Heart right ventricle (tissue), 16 donors: ENCODE data around the gene NUF2. TPM values are rescaled to one million over a fixed set of nuclear protein-coding genes. Genes with fewer than 3 reads are reported as not detected.

Source experiments
- ATAC-seq, 8 donors: fragments of 200-7000 bp; cut with Tn5 transposase; one replicate each; pipeline ENCODE4 v1.9.1; 2020; ENCODE audit warnings: mild to moderate bottlenecking in 8 of 8, moderate library complexity in 8 of 8, moderate number of reproducible peaks in 1 of 8
- DNase-seq, 2 donors: peaks; one replicate each; pipeline ENCODE4 v3.0.0-alpha.2; 2020
- H3K27ac ChIP-seq, 10 donors: fragments of 200-600 bp; sonication (generic) in 2 of 10; one replicate each; pipeline versions ENCODE4 v1.5.0 to v1.8.0; 2020 to 2022; ENCODE audit warnings: mild to moderate bottlenecking in 3 of 10
- H3K27me3 ChIP-seq, 7 donors: fragments of 200-600 bp; one replicate each; pipeline ENCODE4 v1.8.0; 2021 to 2022; ENCODE audit warnings: mild to moderate bottlenecking in 2 of 7
- H3K36me3 ChIP-seq, 9 donors: fragments of 200-600 bp; sonication (generic) in 1 of 9; one replicate each; pipeline versions ENCODE4 v1.5.0 to v1.8.0; 2020 to 2022; ENCODE audit warnings: mild to moderate bottlenecking in 2 of 9
- H3K4me1 ChIP-seq, 9 donors: fragments of 200-600 bp; sonication (generic) in 1 of 9; one replicate each; pipeline versions ENCODE4 v1.5.0 to v1.8.0; 2020 to 2022; ENCODE audit warnings: mild to moderate bottlenecking in 4 of 9
- H3K4me3 ChIP-seq, 10 donors: fragments of 200-600 bp; sonication (generic) in 2 of 10; one replicate each; pipeline versions ENCODE4 v1.5.0 to v1.8.0; 2020 to 2022; ENCODE audit warnings: mild to moderate bottlenecking in 7 of 10, moderate library complexity in 2 of 10
- H3K9me3 ChIP-seq, 11 donors: fragments of 200-600 bp in 10 of 11; sonication (generic) in 2 of 11; one replicate each; pipeline versions ENCODE4 v1.5.0 to v1.8.0; 2013 to 2022; ENCODE audit warnings: mild to moderate bottlenecking in 2 of 11, control low read depth in 1 of 11, moderate library complexity in 1 of 11
- CTCF ChIP-seq, 9 donors: fragments of 200-600 bp; sonication (generic) in 2 of 9; IDR thresholded peaks; one replicate each; pipeline versions ENCODE4 v1.5.0 to v1.8.0; 2021 to 2022; ENCODE audit warnings: antibody characterized with exemption in 9 of 9, mild to moderate bottlenecking in 5 of 9, moderate library complexity in 1 of 9
- WGBS, 2 donors: extraction: QIAGEN DNeasy Blood & Tissue Kit; methylation state at CpG; one replicate each; pipeline ENCODE4 v1.1.7; 2013; ENCODE audit warnings: inconsistent platforms in 1 of 2; 5-methylcytosine and 5-hydroxymethylcytosine counted together
- intact Hi-C, 10 donors: fragments of 100-400 bp; cut with DNase I; formaldehyde crosslinking; loops; one replicate each; pipeline versions ENCODE4 v1.11.1 to v1.14.2; 2022
- polyA plus RNA-seq, 2 donors: library from polyadenylated mRNA; stranded (reverse); fragments of 200-250 nt; gene quantifications; one replicate each; pipeline ENCODE4 v1.2.3, GENCODE V29; 2013
- total RNA-seq, 10 donors: library from RNA; stranded (reverse); fragmentation: NEBNext Ultra II Directional in 3 of 10; extraction: Animal tissue kit (Norgen Biotek cat#: 25700) in 3 of 10; gene quantifications; one replicate each; pipeline versions ENCODE4 v1.2.1 to v1.2.4, GENCODE V29; 2021 to 2023
- donor health status: Arrhythmogenic right ventricular cardiomyopathy.
- donor health status: ischemic (EF 13 %, LVEDD 7.1; RV severe dilation, severe dysfunction).
- donor health status: healthy with polysubstance abuse.
- donor health status: DM: no; HTN: yes; CAD: no.
- donor health status: DM: no; HTN: no; CAD: no.
- donor health status: ischemic (EF 25% LVEDD 6.9; RV normal size, moderate dysfunction).
- donor health status: ischemic (EF 25% LVEDD 5.7; RV mildly dilated, moderate dysfunction).
- donor health status: healthy.
- donor health status: DM: yes; HTN: yes; CAD: no.
- donor health status: Ischemic cardiomyopathy.
- donor health status: ischemic (EF 35%, LVEDD 5.7; RV mildly dilated, moderate dysfunction).
- donor health status: nonischemic (EF 11% LVEDD 7.7; RV severe dilation, severe dysfunction).
- donor health status: DM: yes; HTN: yes; CAD: no.
- donor health status: PGD.
- donor health status: ischemic (EF 29% LVEDD 5.4; RV normal size, mild dysfunction).
- donor health status: nonischemic (EF 23%, LVEDD 6.1; RV moderate dilation, normal function).

The NUF2 gene
- total and polyA plus RNA-seq, 12 donors: 0.15 to 2.5 (median 0.37) TPM; not detected in 5

GRCh38 chr1:163382395-163382794 lies 60.6 kb downstream of the NUF2 start:
- Histone ChIP-seq H3K9me3 (no peaks in the 10 kb centered on the region), H3K4me3 (no peak overlapping the region), H3K27ac (no peak overlapping the region), H3K36me3 (no peaks in the 10 kb centered on the region), H3K27me3 (peaks cover 0 to 4% (median 0%) of the 10 kb centered on the region in 7 donors), H3K4me1 (no peaks in the 10 kb centered on the region)
- no peak for ATAC-seq
- intact Hi-C loops: no loop called here
- 77 to 87% methylated on average over 4 of the region's 4 CpGs for WGBS, 2 donors
- TF ChIP-seq CTCF (IDR thresholded peaks at IDR 0.05): no peak
- no peak for DNase-seq

DNA sequence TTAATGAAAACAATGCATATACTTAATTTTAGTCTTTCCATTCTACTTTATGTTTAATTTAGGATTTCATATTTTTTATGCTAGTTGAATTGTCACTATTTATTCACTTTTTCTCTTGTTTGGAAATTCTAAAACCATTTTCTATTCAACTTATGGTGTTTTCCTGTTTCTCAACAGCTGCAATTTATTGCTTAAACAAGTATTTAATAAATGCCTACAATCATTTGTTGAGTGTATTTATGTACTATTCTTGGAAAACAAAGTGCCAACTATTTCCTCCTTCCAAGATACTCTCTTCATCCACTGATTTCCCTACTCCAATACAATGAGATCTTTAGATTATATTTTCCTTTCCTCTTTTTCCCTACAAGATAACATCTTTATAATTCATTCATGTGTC lies 65.4 kb downstream of the NUF2 start:
- no peaks in the 10 kb centered on the region for H3K9me3 ChIP-seq
- ATAC-seq (no peak), DNase-seq (no peak)
- no peak for TF ChIP-seq CTCF (IDR thresholded peaks at IDR 0.05)
- H3K27ac ChIP-seq: no peak overlapping the region
- H3K36me3 ChIP-seq: no peaks in the 10 kb centered on the region
- H3K4me3 ChIP-seq: no peak overlapping the region
- H3K4me1 ChIP-seq: no peaks in the 10 kb centered on the region
- intact Hi-C loops: no loop called here
- peaks cover 0 to 14% (median 3%) of the 10 kb centered on the region in 7 donors for H3K27me3 ChIP-seq

- no peaks in the 10 kb centered on the region for H3K36me3 ChIP-seq
- H3K27me3 ChIP-seq: peaks cover 0 to 14% (median 3%) of the 10 kb centered on the region in 7 donors
- ATAC-seq: no peak
- no peaks in the 10 kb centered on the region for H3K9me3 ChIP-seq
- H3K27ac ChIP-seq: no peak overlapping the region
- no peak for TF ChIP-seq CTCF (IDR thresholded peaks at IDR 0.05)
- DNase-seq: no peak
- intact Hi-C loops: no loop called here
- no peaks in the 10 kb centered on the region for H3K4me1 ChIP-seq
- no peak overlapping the region for H3K4me3 ChIP-seq
- 84 to 88% methylated on average over 4 of the region's 4 CpGs for WGBS, 2 donors
Observed at GRCh38 chr1:163388970-163389369, 67.2 kb downstream of the NUF2 start.

DNA sequence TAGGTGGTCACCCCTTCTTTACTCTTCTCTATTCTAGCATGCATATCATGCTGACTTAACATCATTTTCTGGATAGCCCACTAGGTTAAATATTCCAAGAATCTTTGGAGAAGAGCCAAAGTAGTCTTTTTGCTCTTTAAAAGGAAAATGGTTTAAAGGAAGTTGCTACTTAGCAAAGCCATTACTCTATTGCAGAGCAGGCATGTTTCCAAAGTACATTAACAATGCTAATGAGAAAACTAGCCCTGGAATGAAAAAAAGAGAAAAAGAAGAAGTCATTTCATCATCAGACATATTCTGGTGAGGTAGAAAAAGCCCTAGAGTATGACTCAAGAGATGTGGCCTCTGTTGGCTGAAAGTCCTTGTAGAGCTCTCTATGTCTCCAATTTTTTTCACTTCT lies 74.0 kb downstream of the NUF2 start:
- Histone ChIP-seq H3K36me3 (no peaks in the 10 kb centered on the region), H3K4me3 (no peak overlapping the region), H3K9me3 (no peaks in the 10 kb centered on the region), H3K27me3 (peaks cover 0 to 3% (median 0%) of the 10 kb centered on the region in 7 donors), H3K27ac (no peak overlapping the region), H3K4me1 (no peaks in the 10 kb centered on the region)
- TF ChIP-seq CTCF (IDR thresholded peaks at IDR 0.05): no peak
- ATAC-seq (no peak), DNase-seq (no peak)
- intact Hi-C loops: no loop called here
